GM19463 (cell line): Measurements from ENCODE around the gene NFAT5.
"Not testable (repeated sequence)": the region's sequence is repeated elsewhere in the genome, so short reads cannot be mapped to it uniquely, and the experiment has no call there.

Source experiments
- ATAC-seq: cut with Tn5 transposase; IDR thresholded peaks from one replicate; pipeline ENCODE4 v1.9.1; 2021; ENCODE audit warnings: mild to moderate bottlenecking, moderate library complexity; ENCODE audit not compliant: unreplicated experiment

The NFAT5 gene

GRCh38 chr16:69546663-69547062, 19.1 kb upstream of the NFAT5 start:
- not testable (repeated sequence) for ATAC-seq

GRCh38 chr16:69553332-69553731, 12.4 kb upstream of the NFAT5 start:
- no peak for ATAC-seq

GRCh38 chr16:69554495-69554894, 11.3 kb upstream of the NFAT5 start:
- ATAC-seq = no peak

- no peak for ATAC-seq
Observed at GRCh38 chr16:69555437-69555836, 10.3 kb upstream of the NFAT5 start.

- no peak for ATAC-seq
Observed at GRCh38 chr16:69555867-69556266, 9.9 kb upstream of the NFAT5 start.

- no peak for ATAC-seq
Observed at GRCh38 chr16:69559164-69559563, 6.6 kb upstream of the NFAT5 start.

- not testable (repeated sequence) for ATAC-seq
Observed at GRCh38 chr16:69561367-69561766, 4.4 kb upstream of the NFAT5 start.

GRCh38 chr16:69561901-69562300, 3.9 kb upstream of the NFAT5 start:
- no peak for ATAC-seq

GRCh38 chr16:69562813-69563212, 3.0 kb upstream of the NFAT5 start:
- no peak for ATAC-seq

GRCh38 chr16:69563605-69564580, 1.9 kb upstream of the NFAT5 start:
- ATAC-seq = peak; percentile 47

GRCh38 chr16:69564845-69565670, 708 bp upstream of the NFAT5 start:
- ATAC-seq = no peak

- peak; percentile 14 for ATAC-seq
Observed at GRCh38 chr16:69566240-69566980, 644 bp downstream of the NFAT5 start.

- no peak for ATAC-seq
Observed at GRCh38 chr16:69566981-69567680, 1.4 kb downstream of the NFAT5 start.

GRCh38 chr16:69568676-69569075, 2.9 kb downstream of the NFAT5 start:
- ATAC-seq = no peak

GRCh38 chr16:69578771-69579170, 13.0 kb downstream of the NFAT5 start:
- not testable (repeated sequence) for ATAC-seq

GRCh38 chr16:69579783-69580481, 14.2 kb downstream of the NFAT5 start:
- ATAC-seq = no peak

- ATAC-seq = no peak
Observed at GRCh38 chr16:69581297-69581696, 15.5 kb downstream of the NFAT5 start.

GRCh38 chr16:69584493-69584892, 18.7 kb downstream of the NFAT5 start:
- ATAC-seq = not testable (repeated sequence)

- ATAC-seq = no peak
Observed at GRCh38 chr16:69589434-69590269, 23.9 kb downstream of the NFAT5 start.
